HG02623 (cell line): Measurements from ENCODE around the gene TTC14.
"Not testable (repeated sequence)": the region's sequence is repeated elsewhere in the genome, so short reads cannot be mapped to it uniquely, and the experiment has no call there.

Source experiments
- ATAC-seq: cut with Tn5 transposase; IDR thresholded peaks from one replicate; pipeline ENCODE4 v1.9.1; 2021; ENCODE audit warnings: moderate library complexity; ENCODE audit not compliant: unreplicated experiment

Gene TTC14, protein sequence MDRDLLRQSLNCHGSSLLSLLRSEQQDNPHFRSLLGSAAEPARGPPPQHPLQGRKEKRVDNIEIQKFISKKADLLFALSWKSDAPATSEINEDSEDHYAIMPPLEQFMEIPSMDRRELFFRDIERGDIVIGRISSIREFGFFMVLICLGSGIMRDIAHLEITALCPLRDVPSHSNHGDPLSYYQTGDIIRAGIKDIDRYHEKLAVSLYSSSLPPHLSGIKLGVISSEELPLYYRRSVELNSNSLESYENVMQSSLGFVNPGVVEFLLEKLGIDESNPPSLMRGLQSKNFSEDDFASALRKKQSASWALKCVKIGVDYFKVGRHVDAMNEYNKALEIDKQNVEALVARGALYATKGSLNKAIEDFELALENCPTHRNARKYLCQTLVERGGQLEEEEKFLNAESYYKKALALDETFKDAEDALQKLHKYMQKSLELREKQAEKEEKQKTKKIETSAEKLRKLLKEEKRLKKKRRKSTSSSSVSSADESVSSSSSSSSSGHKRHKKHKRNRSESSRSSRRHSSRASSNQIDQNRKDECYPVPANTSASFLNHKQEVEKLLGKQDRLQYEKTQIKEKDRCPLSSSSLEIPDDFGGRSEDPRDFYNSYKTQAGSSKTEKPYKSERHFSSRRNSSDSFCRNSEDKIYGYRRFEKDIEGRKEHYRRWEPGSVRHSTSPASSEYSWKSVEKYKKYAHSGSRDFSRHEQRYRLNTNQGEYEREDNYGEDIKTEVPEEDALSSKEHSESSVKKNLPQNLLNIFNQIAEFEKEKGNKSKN

GRCh38 chr3:180601688-180602666, at the start of gene TTC14:
Gene TTC14 (plus strand): TSS chr3:180602163. CDS start chr3:180602262, 99 bp downstream.
- peak; percentile 98 for ATAC-seq

- ATAC-seq = no peak
Measured at GRCh38 chr3:180563406-180563805, 38.6 kb upstream of the TTC14 start.

DNA sequence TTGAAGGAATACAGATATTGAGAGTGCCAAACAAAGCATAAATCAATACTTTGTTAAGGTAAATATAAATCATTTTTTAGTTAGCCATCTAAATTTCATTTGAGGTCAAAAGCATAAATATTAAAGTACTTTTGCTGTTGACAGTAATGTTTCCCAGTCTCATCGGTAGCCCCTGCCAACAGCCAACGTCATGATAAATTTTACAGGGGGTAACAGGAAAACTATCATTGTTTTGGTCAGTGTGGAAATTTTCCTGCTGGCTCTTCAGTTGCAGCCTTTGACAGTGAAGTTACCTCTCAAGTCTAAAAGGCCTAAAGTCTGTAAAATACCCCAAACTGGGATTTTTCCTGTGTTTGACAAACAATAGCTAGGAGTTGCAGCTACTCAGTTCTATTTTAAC, 37.3 kb upstream of the TTC14 start:
- ATAC-seq = no peak

DNA sequence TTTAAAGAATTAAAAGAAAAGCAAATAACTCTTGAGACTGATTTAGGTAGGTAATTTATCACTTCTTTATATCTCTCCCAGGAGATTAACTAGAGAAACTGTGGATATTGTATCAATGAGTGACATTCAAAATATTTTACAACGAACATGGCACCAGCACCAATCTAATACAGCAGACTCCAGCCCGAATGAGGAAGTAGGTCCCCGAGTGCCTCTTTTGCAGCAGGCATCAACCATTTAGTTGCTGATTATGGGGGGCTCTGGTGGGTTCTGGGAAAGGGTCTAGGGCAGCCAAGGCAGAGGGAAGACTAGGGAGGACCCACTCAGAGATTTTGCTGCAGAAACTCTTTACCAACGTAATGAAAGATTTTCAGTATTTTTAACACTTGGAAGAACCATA, 31.7 kb upstream of the TTC14 start:
- no peak for ATAC-seq

GRCh38 chr3:180571831-180572598, 29.9 kb upstream of the TTC14 start:
- ATAC-seq = peak; percentile 64

DNA sequence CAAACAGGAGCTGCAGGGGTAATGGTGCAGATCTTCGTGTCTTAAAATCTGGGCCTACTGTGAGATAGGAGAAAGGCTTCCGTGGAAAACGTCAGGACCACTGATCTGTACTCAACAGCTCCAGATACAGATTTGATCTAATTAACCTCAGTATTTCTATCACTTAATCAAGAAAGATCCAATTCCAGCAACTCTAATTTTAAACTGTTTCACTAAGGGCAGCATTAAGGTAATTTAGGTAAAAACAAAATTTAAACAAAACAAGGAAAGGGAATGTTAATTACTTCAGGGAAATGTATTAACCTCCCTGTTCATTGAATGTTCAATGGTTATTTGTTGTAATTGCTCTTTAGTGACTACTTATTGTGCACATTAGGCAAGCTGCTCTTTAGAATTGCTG, 26.4 kb upstream of the TTC14 start:
- no peak for ATAC-seq

GRCh38 chr3:180580934-180581333, 21.0 kb upstream of the TTC14 start:
- ATAC-seq = no peak

GRCh38 chr3:180590396-180590795, 11.6 kb upstream of the TTC14 start:
- ATAC-seq = no peak

DNA sequence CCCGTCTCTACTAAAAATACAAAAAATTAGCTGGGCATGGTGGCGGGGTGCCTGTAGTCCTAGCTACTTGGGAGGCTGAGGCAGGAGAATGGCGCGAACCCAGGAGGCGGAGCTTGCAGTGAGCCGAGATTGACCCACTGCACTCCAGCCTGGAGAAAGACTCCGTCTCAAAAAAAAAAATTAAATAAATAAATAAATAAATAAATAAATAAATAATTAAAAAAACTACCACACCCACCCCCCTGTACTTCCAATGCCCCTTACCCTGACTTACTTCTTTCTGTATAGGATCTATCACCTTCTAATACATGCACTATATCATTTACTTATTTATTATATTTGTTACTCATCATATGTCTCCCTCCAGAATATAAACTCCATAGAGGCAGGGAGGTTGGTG, 8.3 kb upstream of the TTC14 start:
- ATAC-seq = not testable (repeated sequence)

DNA sequence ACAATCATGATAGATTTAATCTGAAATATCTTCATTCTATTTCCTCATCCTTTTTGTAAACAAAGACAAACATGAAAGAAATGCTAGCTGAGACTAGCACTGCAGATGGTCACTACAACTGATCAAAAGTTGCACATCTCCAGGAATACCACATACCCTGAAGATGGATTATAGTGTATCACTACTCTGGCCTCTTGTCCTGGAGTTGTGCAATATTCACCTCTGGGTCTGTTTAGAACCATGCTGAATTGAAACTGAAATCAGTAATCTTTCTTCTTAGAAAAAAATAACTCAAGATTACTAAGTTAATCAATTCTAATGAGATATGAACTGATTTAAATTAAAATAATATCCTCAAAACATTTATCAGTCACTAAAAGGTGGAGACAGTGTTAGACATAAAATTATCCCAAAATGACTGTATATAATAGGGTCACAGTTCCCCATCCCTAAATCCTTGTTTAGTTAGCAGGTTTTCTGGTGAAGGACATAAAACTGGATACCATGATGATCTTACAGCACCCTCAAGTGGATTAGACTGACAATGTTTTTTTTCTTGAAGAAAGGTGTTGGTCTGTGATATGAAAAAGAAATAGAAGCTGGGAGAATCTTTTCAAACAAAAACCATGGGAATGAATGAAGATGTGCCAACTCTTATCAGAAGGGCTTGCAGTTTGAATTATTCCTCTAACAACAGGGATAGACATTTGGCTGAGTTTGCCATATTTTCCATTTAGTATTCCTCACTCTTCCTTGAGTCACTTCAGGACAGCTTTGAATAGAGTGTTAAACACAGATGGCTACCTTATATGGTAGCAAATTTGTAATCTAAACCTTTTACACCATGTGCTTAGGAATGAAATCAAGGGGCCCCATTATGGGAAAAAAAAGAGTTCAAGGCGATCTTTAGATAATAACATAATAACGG, 7.1 kb upstream of the TTC14 start:
- ATAC-seq = peak; percentile 73

- ATAC-seq = no peak
Measured at GRCh38 chr3:180595559-180595935, 6.4 kb upstream of the TTC14 start.

DNA sequence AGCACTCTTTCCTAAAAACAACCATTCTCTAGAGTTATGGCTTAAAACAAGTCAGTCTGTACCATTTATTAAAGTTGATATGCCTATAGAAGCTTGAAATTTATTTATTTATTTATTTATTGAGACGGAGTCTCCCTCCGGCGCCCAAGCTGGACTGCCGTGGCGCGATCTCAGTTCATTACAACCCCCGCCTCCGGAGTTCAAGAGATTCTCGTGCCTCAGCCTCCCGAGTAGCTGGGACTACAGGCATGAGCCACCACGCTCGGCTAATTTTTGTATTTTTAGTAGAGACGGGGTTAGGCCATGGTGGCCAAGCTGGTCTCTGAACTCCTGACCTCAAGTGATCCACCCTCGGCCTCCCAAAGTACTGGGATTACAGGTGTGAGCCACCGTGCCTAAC, 1.5 kb upstream of the TTC14 start:
- no peak for ATAC-seq

GRCh38 chr3:180611006-180611405, 9.0 kb downstream of the TTC14 start:
- ATAC-seq = no peak

DNA sequence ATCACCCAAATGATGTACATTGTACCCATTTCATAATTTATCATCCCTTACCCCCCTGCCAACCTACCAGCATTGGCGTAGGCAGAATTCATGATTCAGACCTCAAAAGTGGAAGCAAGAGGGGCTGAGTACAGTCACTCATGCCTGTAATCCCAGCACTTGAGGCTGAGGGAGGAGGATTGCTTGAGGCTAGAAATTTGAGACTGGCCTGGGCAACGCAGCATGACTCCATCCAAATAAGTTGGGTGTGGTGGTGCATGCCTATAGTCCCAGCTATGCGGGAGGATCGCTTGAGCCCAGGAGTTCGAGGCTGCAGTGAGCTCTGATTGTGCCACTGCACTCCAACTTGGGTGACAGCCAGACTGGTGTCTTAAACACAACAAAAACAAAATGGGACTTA, 10.4 kb downstream of the TTC14 start:
- no peak for ATAC-seq

DNA sequence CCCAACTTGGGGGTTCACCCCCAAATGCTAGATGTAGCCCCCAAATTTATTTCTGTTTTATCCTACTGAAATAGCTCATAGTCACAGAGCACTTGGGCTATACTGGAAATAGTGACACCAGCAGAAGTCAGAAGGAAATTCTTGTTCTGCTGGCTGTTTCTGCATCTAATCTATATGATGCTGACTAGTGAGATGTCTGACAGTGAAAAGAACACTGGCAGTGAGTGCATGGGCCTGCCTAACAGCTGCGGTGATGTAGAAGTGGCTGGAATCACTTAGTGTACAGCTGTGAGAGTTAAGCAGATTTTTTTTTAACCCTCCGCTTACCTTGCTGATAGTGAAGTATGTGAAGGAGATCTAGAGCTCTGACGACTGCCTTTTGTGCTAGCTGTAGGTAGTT, 14.0 kb downstream of the TTC14 start:
- no peak for ATAC-seq

DNA sequence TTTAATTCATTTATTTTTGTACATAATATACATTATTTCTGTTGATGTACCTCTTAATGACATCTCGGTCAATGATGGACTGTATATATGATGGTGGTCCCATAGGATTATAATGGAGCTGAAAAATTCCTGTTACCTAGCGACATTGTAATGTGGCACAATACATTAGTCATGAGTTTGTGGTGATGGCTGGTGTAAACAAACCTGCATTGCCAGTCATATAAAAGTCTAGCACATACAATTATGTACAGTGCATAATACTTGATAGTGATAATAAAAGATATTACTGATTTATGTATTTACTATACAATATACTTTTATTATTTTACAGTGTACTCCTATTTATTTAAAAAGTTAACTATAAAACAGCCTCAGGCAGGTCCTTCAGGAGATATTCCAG, 15.1 kb downstream of the TTC14 start:
- ATAC-seq = no peak

GRCh38 chr3:180618563-180618962, 16.6 kb downstream of the TTC14 start:
- not testable (repeated sequence) for ATAC-seq

- no peak for ATAC-seq
Measured at GRCh38 chr3:180619723-180620122, 17.8 kb downstream of the TTC14 start.

DNA sequence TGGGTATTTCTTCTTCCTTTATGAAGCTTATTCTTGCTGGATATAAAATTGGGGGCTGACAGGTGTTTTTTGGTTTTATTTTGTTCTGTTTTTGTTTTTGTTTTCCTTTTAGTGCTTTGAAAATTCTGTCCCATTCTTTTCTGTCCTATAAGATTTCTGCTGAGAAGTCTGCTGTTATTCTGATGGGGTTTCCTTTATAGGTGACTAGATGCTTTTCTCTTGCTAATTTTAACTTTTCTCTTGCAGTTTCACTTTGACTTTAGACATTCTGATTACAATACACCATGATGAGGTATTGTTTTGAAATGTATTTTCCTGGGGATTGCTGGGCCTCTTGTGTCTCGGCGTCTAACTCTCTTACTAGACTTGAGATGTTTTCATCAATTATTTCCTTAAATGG, 22.8 kb downstream of the TTC14 start:
- peak; percentile 48 for ATAC-seq
